Esophagus squamous epithelium (tissue), 4 donors: ENCODE results near the gene LTF.

Experiments used
- CTCF ChIP-seq, 6 experiments: fragments of 450-650 bp in 4 of 6; fragments of 200-600 bp in 2 of 6; sonication (generic) in 2 of 6; IDR thresholded peaks; one replicate each; pipeline ENCODE4 v1.5.1; 2016 to 2019; ENCODE audit warnings: antibody characterized with exemption in 6 of 6, mild to moderate bottlenecking in 4 of 6, moderate library complexity in 4 of 6
- POLR2A ChIP-seq, 4 donors: fragments of 450-650 bp; IDR thresholded peaks; one replicate each; pipeline ENCODE4 v1.6.1; 2017; ENCODE audit warnings: antibody characterized with exemption in 4 of 4, mild to moderate bottlenecking in 4 of 4, moderate library complexity in 3 of 4

DNA sequence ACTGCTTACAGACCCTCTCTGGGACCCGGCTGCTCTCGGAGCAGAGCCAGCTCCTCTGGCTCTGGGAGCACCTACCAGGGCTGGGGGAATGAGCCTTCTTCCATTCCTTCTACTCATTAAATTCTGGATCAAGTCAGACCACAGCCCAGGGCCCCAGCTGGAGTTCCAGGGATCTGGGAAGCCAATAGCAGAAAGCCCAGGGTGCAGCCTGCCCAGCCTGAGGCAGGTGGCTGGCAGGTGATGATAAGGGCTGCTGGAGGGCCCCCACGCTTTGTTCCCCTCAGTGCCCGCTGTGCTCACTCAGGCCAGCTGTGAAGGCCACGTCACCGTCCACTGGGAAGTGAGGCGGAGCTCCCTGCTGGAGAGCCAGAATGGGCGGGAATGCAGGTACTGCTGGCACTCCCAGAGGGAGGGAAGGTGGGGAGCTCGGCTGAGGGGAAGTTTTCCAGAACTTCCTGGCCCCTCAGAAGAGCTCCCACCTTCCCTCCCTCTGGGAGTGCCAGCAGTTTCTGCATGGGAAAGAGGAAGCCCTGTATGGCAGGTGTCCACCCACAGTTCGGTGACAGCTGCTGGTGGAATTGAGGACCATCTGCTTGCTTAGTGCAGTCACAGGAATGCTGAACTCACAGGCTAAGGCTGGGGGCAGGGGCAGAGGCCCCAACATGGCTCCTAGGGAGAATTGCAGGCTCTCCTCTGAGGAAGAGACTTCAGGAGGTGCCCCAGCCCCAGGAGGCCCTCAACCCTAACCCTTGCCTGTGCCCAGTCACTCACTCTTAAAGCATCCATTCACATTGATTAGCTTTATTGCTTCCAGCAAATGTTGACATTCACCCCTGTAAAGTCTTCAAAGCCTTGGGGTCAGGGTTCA is 20.4 kb upstream of the LTF start:
- TF ChIP-seq CTCF (IDR thresholded peaks at IDR 0.05) (no peak), POLR2A (IDR thresholded peaks at IDR 0.05) (no peak)
